GM19099 (cell line): Measurements from ENCODE around the gene PHACTR1.

Source experiments
- POLR2A ChIP-seq: IDR thresholded peaks from 3 replicates; pipeline ENCODE4 v1.6.1; 2011; ENCODE audit warnings: low read depth; ENCODE audit not compliant: insufficient read length; ENCODE audit errors: extremely low read depth

The PHACTR1 gene

DNA sequence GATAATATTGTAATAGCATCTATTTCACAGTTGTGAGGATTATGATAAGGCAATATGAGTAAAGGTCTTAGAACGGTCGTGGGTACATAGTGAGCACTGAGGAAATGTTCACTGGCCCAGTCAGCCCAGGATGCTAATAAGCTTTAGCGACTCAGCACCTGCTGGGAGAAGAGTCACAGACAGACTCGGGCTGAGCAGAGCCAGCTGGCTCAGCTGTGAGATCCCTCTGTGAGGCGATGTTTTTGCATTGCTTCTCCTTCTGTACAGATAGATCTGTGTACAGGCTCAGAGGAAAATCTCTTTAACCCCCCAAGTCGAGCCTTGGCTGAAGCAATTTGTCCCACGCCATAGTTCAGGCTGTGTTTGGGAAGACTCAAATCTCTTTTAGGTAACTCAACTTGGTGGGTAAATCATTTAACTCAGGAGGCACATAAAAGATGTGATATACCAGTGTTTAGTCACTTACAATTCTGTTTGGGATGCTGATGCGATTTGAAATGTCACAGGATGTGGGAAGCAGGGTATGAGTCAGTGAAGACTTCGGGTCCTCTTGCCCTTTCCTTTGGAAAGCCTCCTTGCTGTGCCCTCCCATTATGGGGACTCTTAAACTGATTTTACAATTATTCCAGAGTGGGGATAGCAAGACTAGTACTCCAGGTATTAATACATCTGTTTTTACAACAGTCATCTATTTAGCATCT lies 53.1 kb downstream of the PHACTR1 start:
- no peak for TF ChIP-seq POLR2A

DNA sequence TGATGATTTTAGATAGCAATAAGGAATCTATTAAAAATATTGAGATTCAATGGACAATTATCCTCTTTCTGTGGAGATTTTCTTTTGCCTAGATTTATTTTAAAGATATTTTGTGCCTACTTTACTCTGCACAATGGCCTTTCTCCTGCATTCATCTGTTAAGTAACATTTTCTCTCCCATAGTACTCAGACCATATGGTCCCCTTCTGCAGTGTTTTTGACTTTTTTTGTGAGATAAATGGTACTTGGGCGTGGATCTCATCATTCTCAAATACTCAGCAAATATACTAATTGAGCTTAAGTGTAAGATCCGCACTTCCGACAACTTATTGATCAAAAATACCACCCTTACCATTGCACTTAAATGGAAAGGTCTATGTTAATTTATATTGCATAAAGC lies 55.8 kb downstream of the PHACTR1 start:
- no peak for TF ChIP-seq POLR2A

DNA sequence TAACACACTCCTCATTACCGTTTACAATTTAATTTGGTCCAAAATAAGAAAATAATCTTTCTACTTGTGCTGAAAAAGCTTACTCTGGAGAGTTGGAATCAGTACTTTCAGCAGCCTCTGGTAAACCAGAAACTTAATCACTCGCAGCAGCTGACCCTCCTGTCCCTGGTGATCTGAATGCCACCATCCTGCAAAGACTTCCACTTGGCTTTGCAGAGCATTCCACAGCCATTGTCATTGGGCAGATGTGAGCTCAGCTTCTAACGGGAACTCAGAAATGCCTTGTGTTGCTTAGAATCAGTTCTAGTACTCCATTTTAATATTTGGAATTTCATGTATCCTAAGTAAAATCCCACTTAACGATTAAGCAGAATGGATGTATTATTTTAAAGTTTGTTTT lies 59.7 kb downstream of the PHACTR1 start:
- no peak for TF ChIP-seq POLR2A

- no peak for TF ChIP-seq POLR2A
Observed at GRCh38 chr6:12779772-12780171, 63.2 kb downstream of the PHACTR1 start.

- TF ChIP-seq POLR2A = no peak
Observed at GRCh38 chr6:12782136-12782535, 65.6 kb downstream of the PHACTR1 start.

DNA sequence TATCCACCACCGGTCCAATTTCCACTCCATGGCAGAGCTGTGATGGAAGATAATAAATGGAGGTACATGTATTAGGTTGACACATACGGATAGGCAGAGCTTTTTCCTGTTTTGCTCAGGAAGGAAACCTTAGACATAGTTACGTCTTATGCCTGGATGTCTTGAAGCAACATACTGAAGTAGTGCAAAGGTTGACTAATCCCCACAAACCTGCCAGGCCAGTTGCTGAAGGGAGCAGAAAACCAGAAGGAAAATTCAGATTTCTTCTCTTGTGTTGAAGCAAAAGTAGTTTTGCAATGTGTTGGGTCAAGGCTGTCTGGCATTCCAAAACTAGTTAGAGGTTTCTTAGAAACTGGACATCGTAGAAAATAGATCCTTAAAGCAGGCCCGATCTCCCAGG lies 68.7 kb downstream of the PHACTR1 start:
- TF ChIP-seq POLR2A = no peak

GRCh38 chr6:12785921-12786320 lies 69.4 kb downstream of the PHACTR1 start:
- TF ChIP-seq POLR2A = no peak

DNA sequence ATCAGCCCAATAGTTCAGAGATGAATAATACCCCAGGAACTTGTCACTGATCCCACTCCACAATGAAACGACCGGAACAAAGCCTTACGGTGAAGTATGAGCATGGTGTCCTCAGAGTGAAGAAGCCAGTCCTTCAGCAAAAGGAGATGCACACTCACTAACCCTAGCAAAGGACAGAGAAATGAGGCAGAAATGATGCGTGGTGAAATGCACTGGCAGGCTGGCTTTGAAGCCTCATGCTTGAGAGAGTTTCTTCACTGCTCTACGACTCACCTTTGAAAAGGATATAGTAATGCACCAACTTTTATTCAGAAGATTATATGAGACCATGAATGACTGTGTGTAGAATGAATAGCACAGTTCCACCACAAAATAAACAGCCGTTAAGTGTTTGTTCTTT lies 74.8 kb downstream of the PHACTR1 start:
- TF ChIP-seq POLR2A = no peak

DNA sequence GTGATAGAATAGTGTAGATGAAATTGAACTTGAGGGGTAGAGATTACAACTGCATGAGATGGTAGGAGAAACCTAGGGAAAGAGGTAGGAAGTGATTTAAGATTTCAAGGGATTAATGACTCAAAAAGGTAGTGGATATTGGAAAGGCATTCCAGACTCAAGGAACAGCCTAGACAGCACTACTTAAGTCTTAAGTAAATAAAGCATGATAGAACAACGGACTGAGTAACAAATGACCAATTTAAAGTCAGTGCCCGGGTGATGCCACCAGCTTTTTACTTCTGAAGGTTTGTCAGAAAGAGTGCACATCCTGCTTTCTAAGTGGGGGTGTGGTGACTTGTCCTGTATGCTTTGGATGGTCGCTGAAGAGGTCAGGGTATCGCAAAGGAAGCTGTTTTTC lies 81.8 kb downstream of the PHACTR1 start:
- no peak for TF ChIP-seq POLR2A

DNA sequence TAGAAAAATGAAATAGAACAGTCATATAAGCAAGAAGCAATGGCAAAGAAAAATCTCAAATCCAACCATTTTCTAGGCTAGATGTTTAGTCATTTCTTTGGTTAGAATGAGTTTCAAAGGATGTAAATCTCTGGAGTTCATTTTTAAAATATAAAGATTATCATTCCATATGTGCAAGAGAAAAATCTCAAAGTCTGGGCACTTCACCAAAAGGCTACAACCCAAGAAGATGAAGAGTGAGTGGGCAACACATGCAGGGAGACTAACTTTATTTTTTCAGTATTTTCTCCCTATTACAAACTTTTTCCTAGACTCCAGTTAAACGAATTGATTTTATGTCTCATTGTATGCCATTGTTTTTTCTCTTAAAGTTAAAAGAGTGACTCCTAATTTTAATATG lies 83.6 kb downstream of the PHACTR1 start:
- TF ChIP-seq POLR2A = no peak

DNA sequence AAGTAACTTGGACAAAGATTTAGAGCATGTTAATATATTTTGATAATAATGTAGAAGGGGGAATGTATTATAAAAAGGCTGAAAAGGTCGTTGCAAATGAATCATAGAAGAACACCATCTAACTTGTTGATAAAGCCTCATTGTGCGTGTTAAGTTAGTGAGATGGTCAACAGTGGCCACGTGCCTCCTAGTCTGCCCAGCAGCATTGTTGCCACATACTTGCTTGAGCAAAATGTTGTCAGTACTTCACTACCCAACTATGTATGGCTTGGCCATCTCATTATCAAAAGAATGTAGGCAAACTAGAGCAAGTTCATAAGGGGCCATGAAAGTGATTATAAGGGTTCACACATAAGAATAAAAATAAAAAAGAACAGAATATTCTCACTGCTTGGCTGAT lies 84.6 kb downstream of the PHACTR1 start:
- no peak for TF ChIP-seq POLR2A

GRCh38 chr6:12802440-12802839 lies 85.9 kb downstream of the PHACTR1 start:
- TF ChIP-seq POLR2A = no peak

DNA sequence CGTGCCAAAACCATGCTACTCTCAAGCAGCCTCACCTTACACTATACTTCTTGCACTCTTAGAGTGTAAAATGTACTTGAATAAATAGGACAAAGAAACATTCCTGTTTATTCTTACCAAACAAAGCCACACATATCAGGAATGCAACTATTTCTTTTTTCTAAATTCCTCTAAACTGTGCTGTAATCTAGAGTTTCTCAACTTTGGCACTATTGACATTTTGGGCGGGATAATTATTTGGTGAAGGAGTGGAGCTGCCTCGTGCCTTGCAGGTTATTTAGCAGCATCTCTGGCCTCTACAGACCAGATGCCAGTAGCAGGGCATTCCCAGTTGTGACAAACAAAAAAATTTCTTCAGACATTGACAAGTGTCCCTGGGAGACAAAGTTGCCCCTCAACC lies 86.9 kb downstream of the PHACTR1 start:
- no peak for TF ChIP-seq POLR2A

- no peak for TF ChIP-seq POLR2A
Observed at GRCh38 chr6:12804952-12805645, 88.5 kb downstream of the PHACTR1 start.

GRCh38 chr6:12806136-12806535 lies 89.6 kb downstream of the PHACTR1 start:
- no peak for TF ChIP-seq POLR2A

DNA sequence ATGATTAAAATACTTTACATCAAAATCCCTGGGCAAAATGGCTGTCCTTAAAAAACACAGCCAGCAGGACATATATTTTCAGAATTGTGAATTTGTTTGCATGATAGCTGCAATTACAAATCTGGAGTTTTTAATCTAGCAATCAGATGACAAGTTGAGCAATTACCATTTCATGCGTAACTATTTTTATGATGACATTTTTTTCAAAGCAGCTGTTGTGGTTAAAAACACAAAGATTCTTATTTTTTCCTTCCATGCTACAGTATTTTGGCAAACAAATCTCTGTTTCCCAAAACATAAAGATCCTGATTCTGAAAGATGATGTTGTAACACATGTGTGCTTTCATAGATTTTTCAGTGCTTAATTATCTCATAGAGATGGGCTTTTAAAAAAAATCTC lies 90.2 kb downstream of the PHACTR1 start:
- TF ChIP-seq POLR2A = no peak

GRCh38 chr6:12811519-12811918 lies 95.0 kb downstream of the PHACTR1 start:
- no peak for TF ChIP-seq POLR2A

DNA sequence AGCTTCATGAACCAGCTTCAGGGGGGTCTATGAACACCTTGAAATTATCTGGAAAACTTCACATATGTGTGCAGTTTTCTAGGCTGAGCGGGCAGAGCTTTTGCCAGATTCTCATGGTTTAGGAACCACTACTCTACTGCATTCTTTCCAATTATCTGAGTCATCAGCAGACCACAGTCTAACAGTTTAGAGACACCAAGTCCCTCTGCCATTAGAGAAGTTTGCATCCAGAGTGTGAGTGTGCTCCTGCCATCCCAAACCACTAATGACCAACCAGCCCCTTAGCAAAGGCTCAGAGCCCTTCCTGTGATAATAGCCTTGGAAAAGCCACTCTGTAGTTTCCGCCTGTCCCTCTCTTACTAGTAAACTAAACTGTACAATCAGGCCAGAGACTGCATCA lies 96.8 kb downstream of the PHACTR1 start:
- no peak for TF ChIP-seq POLR2A

GRCh38 chr6:12814015-12814414 lies 97.4 kb downstream of the PHACTR1 start:
- no peak for TF ChIP-seq POLR2A
